Activated gamma-delta T cell (primary cell): ENCODE results near the gene MYOCD.

Experiments
- DNase-seq: peaks from one replicate; lab custom pipeline; 2025; lab: John Stamatoyannopoulos, UW

The MYOCD gene

GRCh38 chr17:12765548-12765947, 99.9 kb downstream of the MYOCD start:
- no peak for DNase-seq

GRCh38 chr17:12768255-12768654, 102.6 kb downstream of the MYOCD start:
- DNase-seq: no peak

GRCh38 chr17:12769981-12770380, 104.3 kb downstream of the MYOCD start:
- no peak for DNase-seq

- DNase-seq: no peak
These were observed 107.5 kb downstream of the MYOCD start for GRCh38 chr17:12773153-12773552.

GRCh38 chr17:12789075-12789480, 123.4 kb downstream of the MYOCD start:
- DNase-seq: no peak

GRCh38 chr17:12789481-12790248, 124.0 kb downstream of the MYOCD start, which contains the start of gene ARHGAP44:
ARHGAP44 (plus strand) TSS chr17:12789498; CDS start chr17:12789839, 341 bp downstream.
- DNase-seq: no peak

GRCh38 chr17:12790249-12791106, 124.8 kb downstream of the MYOCD start:
- DNase-seq: no peak

- no peak for DNase-seq
These were observed 129.3 kb downstream of the MYOCD start for GRCh38 chr17:12794919-12795532.

- DNase-seq: no peak
These were observed 135.2 kb downstream of the MYOCD start for GRCh38 chr17:12800855-12801365.

- DNase-seq: no peak
These were observed 140.9 kb downstream of the MYOCD start for GRCh38 chr17:12806630-12807029.

GRCh38 chr17:12808723-12809122, 143.0 kb downstream of the MYOCD start:
- no peak for DNase-seq

GRCh38 chr17:12812877-12813276, 147.2 kb downstream of the MYOCD start:
- DNase-seq: no peak

GRCh38 chr17:12813664-12814063, 148.0 kb downstream of the MYOCD start:
- no peak for DNase-seq

GRCh38 chr17:12814718-12815117, 149.0 kb downstream of the MYOCD start:
- DNase-seq: no peak

- DNase-seq: no peak
These were observed 150.0 kb downstream of the MYOCD start for GRCh38 chr17:12815642-12816141.
